MM.1S (cell line): ENCODE measurements around the gene DHFR.

Experiments used
- DNase-seq: peaks from one replicate; pipeline ENCODE4 v3.0.0-alpha.2; 2015
- H2AFZ ChIP-seq: fragments of 300-600 bp; sonication (generic); 2 replicates; pipeline ENCODE4 v1.6.0; 2016; ENCODE audit warnings: antibody characterized with exemption, low read length
- H3F3A ChIP-seq: fragments of 300-600 bp; sonication (generic); 2 replicates; pipeline ENCODE4 v1.6.1; 2016; ENCODE audit warnings: mild to moderate bottlenecking, antibody characterized with exemption, low read length, moderate library complexity, mixed read lengths; ENCODE audit not compliant: insufficient read depth
- H3K27ac ChIP-seq: fragments of 300-600 bp; sonication (generic); 2 replicates; pipeline ENCODE4 v1.5.1; 2016; ENCODE audit warnings: mild to moderate bottlenecking, low read length
- H3K27me3 ChIP-seq: fragments of 300-600 bp; sonication (generic); replicated peaks from 2 replicates; pipeline ENCODE4 v1.6.0; 2016; ENCODE audit warnings: low read length; ENCODE audit not compliant: insufficient read depth
- H3K36me3 ChIP-seq: fragments of 300-600 bp; sonication (generic); replicated peaks from 2 replicates; pipeline ENCODE4 v1.6.1; 2016; ENCODE audit warnings: mild to moderate bottlenecking, low read length, mixed read lengths; ENCODE audit not compliant: insufficient read depth
- H3K4me1 ChIP-seq: fragments of 300-600 bp; sonication (generic); 2 replicates; pipeline ENCODE4 v1.6.1; 2016; ENCODE audit warnings: low read length, mixed read lengths
- H3K4me2 ChIP-seq: fragments of 300-600 bp; sonication (generic); 2 replicates; pipeline ENCODE4 v1.6.0; 2016; ENCODE audit warnings: low read depth, low read length
- H3K4me3 ChIP-seq: fragments of 300-600 bp; sonication (generic); 2 replicates; pipeline ENCODE4 v1.5.1; 2016; ENCODE audit warnings: low read length, mixed read lengths
- H3K79me2 ChIP-seq: fragments of 300-600 bp; sonication (generic); 2 replicates; pipeline ENCODE4 v1.6.1; 2016; ENCODE audit warnings: mixed run types, low read length, mixed read lengths
- H3K9ac ChIP-seq: fragments of 300-600 bp; sonication (generic); 2 replicates; pipeline ENCODE4 v1.6.1; 2016; ENCODE audit warnings: low read length, mixed read lengths
- H3K9me2 ChIP-seq: fragments of 300-600 bp; sonication (generic); replicated peaks from 2 replicates; pipeline ENCODE4 v1.6.1; 2016; ENCODE audit warnings: mild to moderate bottlenecking, low read length, mixed read lengths; ENCODE audit not compliant: insufficient read depth
- H3K9me3 ChIP-seq: fragments of 300-600 bp; sonication (generic); replicated peaks from 2 replicates; pipeline ENCODE4 v1.6.1; 2016; ENCODE audit warnings: mild to moderate bottlenecking, low read length, mixed read lengths; ENCODE audit not compliant: insufficient read depth
- H4K20me1 ChIP-seq: fragments of 300-600 bp; sonication (generic); 2 replicates; pipeline ENCODE4 v1.6.1; 2016; ENCODE audit warnings: mild to moderate bottlenecking, low read length, moderate library complexity, mixed read lengths; ENCODE audit not compliant: insufficient read depth
- EZH2 ChIP-seq: fragments of 300-600 bp; sonication (generic); optimal IDR thresholded peaks from 2 replicates; pipeline ENCODE3; 2017; ENCODE audit warnings: low read depth, mild to moderate bottlenecking, antibody characterized with exemption, low read length, mixed read lengths
- EZH2phosphoT487 ChIP-seq: fragments of 300-600 bp; sonication (generic); IDR thresholded peaks from 2 replicates; pipeline ENCODE4 v1.6.1; 2018; ENCODE audit warnings: antibody characterized with exemption, low read length
- TF ChIP-seq, protein P1 (sequence below): fragments of 300-600 bp; sonication (generic); IDR thresholded peaks from 2 replicates; pipeline ENCODE4 v1.5.1; 2016; ENCODE audit warnings: antibody characterized with exemption, low read length, mixed read lengths

DHFR gene

GRCh38 chr5:80608731-80609130, 46.1 kb downstream of the DHFR start:
- no peak overlapping the region for H2AFZ ChIP-seq
- H3K36me3 ChIP-seq = no peaks in the 10 kb centered on the region
- no peak overlapping the region for H3K4me3 ChIP-seq
- no peaks in the 10 kb centered on the region for H4K20me1 ChIP-seq
- no peak overlapping the region for H3K9ac ChIP-seq
- no peak for DNase-seq
- H3K79me2 ChIP-seq = no peaks in the 10 kb centered on the region
- no peaks in the 10 kb centered on the region for H3K4me1 ChIP-seq
- H3K4me2 ChIP-seq = no peak overlapping the region
- TF ChIP-seq EZH2phosphoT487 = no peak
- no peak overlapping the region for H3K27ac ChIP-seq
- no peaks in the 10 kb centered on the region for H3K9me3 ChIP-seq
- no peaks in the 10 kb centered on the region for H3K9me2 ChIP-seq
- no peaks in the 10 kb centered on the region for H3K27me3 ChIP-seq
- H3F3A ChIP-seq = no peaks in the 10 kb centered on the region

DNA sequence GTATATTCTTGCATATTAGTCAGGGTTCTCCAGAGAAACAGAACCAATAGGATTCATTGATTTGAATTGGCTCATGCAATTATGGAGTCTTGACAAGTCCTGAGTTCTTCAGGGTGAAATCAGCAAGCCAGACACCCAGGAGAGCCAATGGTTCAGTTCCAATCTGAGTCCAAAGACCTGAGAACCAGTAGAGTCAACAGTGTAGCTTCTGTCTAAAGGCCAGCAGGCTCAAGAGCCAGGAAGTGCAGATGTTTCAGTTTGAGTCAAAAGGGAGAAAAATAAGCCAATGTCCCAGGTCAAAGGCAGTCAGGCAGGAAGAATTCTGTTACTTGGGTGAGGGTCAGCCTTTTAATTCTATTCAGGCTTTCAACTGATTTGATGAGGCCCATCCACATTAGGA, 47.0 kb downstream of the DHFR start:
- TF ChIP-seq, protein P1, sequence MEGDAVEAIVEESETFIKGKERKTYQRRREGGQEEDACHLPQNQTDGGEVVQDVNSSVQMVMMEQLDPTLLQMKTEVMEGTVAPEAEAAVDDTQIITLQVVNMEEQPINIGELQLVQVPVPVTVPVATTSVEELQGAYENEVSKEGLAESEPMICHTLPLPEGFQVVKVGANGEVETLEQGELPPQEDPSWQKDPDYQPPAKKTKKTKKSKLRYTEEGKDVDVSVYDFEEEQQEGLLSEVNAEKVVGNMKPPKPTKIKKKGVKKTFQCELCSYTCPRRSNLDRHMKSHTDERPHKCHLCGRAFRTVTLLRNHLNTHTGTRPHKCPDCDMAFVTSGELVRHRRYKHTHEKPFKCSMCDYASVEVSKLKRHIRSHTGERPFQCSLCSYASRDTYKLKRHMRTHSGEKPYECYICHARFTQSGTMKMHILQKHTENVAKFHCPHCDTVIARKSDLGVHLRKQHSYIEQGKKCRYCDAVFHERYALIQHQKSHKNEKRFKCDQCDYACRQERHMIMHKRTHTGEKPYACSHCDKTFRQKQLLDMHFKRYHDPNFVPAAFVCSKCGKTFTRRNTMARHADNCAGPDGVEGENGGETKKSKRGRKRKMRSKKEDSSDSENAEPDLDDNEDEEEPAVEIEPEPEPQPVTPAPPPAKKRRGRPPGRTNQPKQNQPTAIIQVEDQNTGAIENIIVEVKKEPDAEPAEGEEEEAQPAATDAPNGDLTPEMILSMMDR = no peak
- no peak for TF ChIP-seq EZH2phosphoT487
- H3K9ac ChIP-seq = no peak overlapping the region
- DNase-seq = peak; percentile 21
- H3K4me2 ChIP-seq = no peak overlapping the region
- no peaks in the 10 kb centered on the region for H3K4me1 ChIP-seq
- H3K9me3 ChIP-seq = no peaks in the 10 kb centered on the region
- no peak overlapping the region for H3K27ac ChIP-seq
- H3K36me3 ChIP-seq = no peaks in the 10 kb centered on the region
- H3K27me3 ChIP-seq = no peaks in the 10 kb centered on the region
- no peaks in the 10 kb centered on the region for H3K79me2 ChIP-seq
- H4K20me1 ChIP-seq = no peaks in the 10 kb centered on the region
- no peak overlapping the region for H2AFZ ChIP-seq
- H3K9me2 ChIP-seq = no peaks in the 10 kb centered on the region
- no peak overlapping the region for H3K4me3 ChIP-seq
- no peaks in the 10 kb centered on the region for H3F3A ChIP-seq

- Histone ChIP-seq H3K36me3 (no peaks in the 10 kb centered on the region), H3K4me2 (no peak overlapping the region), H3K4me3 (no peak overlapping the region), H3K27me3 (no peaks in the 10 kb centered on the region), H2AFZ (no peak overlapping the region), H3F3A (no peaks in the 10 kb centered on the region), H3K79me2 (no peaks in the 10 kb centered on the region), H3K9me3 (no peaks in the 10 kb centered on the region), H3K27ac (no peak overlapping the region), H3K9ac (no peak overlapping the region), H4K20me1 (no peaks in the 10 kb centered on the region), H3K4me1 (no peaks in the 10 kb centered on the region), H3K9me2 (no peaks in the 10 kb centered on the region)
- no peak for DNase-seq
- TF ChIP-seq, protein P1 = no peak
- TF ChIP-seq EZH2phosphoT487 = no peak
- no peak for TF ChIP-seq EZH2
Observed at GRCh38 chr5:80607343-80607742, 47.4 kb downstream of the DHFR start.

DNA sequence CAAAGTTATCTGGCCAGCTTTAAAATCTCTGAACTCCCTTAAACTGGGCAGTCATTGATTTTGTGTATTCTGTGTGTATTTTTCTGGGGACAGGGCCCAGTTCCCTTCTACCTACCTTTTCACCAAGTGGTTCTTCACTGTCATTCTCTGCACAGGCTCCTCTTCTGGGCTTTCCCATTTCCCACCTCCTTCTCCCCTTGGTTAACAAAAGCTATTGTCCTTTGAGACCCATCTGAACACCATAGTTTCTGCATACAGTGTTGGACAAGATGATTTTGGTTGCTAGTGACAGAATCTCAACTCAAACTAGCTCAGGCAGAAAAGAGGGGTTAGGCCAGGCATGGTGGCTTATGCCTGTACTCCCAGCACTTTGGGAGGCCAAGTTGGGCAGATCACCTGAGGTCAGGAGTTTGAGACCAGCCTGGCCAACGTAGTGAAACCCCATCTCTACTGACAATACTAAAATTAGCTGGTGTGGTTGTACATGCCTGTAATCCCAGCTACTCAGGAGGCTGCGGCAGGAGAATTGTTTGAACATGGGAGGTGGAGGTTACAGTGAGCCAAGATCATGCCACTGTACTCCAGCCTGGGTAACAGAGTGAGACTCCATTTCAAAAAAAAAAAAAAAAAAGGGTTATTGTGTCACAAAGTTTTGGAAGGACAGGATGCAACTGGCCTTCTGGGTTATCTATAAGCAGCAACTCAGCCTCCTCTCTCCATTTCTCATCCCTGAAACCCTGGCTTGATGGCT, 53.7 kb downstream of the DHFR start:
- Histone ChIP-seq H4K20me1 (no peaks in the 10 kb centered on the region), H3K27ac (no peak overlapping the region), H3K4me3 (no peak overlapping the region), H3F3A (no peaks in the 10 kb centered on the region), H3K4me2 (no peak overlapping the region), H3K27me3 (no peaks in the 10 kb centered on the region), H3K9me2 (no peaks in the 10 kb centered on the region), H3K9ac (no peak overlapping the region), H3K4me1 (no peaks in the 10 kb centered on the region), H3K9me3 (no peaks in the 10 kb centered on the region), H2AFZ (no peak overlapping the region), H3K36me3 (no peaks in the 10 kb centered on the region), H3K79me2 (no peaks in the 10 kb centered on the region)
- no peak for DNase-seq
- TF ChIP-seq, protein P1 = no peak
- TF ChIP-seq EZH2 = no peak
- TF ChIP-seq EZH2phosphoT487 = no peak
